ENCODE data around the gene CEACAM1.
"Not testable (repeated sequence)": the region's sequence is repeated elsewhere in the genome, so short reads cannot be mapped to it uniquely, and the experiment has no call there.

The CEACAM1 gene

DNA sequence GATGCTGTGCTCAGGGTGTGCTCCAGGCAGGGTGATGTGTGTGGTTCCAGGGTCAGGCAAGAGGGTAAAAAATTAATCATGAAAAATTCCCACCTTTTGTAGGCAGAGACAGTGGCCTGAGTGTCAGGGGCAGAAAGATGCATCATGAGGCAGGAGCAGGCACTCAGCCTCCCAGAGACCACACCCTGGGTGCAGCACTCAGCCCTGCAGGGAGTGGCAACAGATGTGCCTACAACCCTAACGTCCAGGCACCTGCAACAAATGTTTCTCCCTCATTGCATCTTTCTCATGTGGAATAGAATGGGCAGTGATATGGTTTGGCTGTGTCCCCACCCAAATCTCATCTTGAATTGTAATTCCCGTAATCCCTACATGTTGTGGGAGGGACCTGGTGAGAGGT is 19.6 kb upstream of the CEACAM1 start:
- DNase-seq = no peak

DNA sequence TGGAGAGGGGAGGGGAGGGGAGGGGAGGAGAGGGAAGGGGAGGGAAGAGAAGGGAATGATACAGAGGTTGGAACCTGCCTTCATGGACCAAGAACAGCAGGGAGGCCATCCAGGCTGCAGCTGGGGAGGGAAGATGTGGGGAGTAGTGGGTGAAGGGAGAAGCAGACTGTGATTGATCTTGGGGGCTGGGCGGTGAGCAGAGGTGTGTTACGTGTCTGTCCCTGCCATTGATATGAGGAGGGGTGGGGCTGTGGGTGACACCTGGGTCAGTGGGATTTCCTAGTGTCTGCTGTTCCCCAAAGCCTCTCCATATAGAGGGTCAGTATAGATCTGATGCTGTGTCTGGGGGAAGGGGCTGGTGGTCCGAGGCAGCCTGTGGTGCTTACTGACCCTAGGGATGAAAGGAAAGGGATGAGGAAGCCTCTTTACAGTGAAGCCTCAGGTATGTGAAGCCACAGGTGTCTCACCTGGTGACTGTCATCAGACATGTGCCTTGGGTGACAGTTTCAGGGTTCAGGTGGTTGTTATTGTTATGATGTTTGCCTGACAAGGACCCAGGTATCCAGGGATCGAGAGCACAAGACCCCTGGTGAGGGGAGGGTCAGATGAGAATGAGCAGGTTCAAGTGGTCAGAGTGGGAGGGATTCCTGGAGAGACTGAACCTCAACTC is 18.7 kb upstream of the CEACAM1 start:
- DNase-seq = no peak

DNA sequence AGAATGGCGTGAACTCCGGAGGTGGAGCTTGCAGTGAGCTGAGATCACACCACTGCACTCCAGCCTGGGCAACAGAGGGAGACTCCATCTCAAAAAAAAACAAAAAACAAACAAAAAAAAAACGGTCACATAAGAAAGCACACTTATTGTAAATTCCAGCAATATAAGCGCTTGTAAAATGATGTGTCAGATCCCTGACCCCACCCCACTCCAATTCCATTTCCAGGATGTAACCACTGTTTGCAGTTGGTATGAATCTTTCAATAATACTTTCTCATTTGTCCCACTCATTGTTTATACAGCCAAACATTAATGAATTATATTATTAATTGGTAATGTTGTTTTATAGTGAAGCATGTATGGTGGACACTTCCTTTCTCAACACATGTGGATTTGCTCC is 15.9 kb upstream of the CEACAM1 start:
- no peak for DNase-seq

DNA sequence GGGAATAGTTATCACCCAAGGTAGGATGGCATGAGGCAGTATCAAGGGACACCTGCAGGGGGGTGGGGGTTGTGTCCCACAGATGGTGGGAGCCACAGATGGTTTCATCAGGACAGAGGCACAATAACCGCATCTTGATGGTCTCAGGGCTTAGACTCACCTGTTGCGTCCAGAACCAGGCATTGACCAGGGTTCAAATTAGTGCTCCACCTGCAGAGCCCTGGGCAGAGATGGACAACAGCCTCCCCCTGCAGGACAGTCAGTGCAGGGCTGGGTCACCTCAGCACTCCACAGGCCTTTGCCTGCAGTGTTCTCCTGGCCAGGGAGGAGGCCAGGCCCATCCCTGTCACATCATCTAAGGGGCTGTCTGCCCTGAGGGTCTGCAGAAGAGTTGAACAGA is 14.5 kb upstream of the CEACAM1 start:
- no peak for DNase-seq

DNA sequence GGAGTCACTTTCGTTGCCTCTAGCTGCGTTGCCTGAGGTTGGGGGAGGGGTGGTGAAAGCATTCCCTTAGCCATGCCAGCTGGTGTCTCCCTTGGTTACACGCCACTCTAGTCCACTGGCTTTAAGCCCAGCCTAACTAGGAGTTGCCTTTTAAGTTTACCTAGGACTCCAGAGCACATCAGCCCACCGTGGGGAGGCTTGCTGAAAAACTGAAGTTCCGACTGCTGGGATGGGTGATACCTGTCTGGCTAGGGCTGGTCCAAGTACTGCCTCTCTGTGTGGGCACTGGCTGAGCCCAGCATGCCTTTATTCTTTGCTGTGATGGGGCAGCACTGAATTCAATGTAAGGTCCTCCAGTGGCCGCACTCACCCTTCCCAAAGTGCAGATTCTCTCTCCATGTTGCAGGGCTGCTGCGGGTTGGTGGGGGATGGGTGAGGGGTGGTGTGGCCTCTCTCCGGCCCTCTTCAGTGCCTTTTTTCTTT is 11.8 kb upstream of the CEACAM1 start:
- DNase-seq = no peak

DNA sequence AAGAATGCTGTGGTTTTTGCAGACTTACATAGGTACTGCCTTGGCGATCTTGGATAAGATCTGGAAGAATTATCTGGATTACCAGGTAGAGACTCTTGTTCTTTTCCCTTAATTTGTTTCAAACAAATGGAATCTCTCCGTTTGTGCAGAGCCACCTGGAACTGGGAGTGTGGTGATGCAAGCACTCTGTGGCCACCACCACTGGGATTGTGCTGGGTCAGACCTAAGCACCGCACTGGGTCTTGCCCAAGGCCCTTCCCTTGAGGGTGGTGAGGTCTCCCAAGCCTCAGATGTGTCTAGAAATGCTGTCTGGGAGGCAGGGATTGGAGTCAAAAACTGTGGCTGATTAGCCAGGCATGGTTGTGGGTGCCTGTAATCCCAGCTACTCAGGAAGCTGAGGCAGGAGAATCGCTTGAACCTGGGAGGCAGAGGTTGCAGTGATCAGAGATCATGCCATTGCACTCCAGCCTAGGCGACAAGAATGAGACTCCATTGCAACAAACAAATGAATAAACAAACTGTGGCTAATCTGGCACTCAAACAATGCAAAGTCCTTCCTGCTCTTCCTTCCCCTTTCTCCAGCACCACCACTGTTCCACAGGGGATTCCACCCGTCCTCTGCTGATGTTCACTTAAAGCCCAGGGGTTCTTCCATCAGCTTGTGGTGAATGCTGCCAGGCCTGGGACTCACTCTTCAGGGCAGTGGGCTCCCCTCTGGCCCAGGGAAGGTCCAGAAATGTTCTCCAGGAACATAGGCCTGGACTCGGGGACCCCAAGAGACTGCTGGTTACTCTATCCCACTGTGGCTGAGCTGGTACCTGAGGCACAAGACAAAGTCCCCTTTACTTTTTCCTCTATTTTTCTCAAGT is 10.8 kb upstream of the CEACAM1 start:
- DNase-seq = no peak

DNA sequence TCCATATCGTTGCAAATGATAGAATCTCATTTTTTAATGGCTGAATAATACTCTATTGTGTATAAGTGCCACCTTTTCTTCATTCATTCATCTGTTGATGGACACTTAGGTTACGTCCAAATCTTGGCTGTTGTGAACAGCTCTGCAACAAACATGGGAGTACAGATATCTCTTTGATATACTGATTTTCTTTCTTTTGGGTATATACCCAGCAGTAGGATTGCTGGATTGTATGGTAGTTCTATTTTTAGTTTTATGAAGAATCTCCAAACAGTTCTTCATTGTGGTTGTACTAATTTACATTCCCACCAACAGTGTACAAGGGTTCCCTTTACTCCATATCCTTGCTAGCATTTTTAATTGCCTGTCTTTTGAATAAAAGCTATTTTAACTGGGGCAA is 7.0 kb upstream of the CEACAM1 start:
- not testable (repeated sequence) for DNase-seq

DNA sequence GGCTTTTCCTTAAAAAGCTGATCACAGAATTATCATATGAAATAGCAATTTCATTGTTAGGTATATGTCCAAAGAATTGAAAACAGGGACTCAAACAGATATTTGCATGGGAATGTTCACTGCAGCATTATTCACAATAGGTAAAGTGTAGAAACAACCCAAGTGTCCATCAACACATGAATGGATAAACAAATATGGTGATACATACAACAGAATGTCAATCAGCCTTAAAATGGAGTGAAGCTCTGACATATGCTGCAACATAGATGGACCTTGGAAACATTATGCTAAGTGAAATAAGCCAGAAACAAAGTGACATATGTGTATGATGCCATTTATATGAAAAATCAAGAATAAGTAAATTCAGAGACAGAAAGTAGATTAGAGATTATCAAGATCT is 6.1 kb upstream of the CEACAM1 start:
- no peak for DNase-seq

DNA sequence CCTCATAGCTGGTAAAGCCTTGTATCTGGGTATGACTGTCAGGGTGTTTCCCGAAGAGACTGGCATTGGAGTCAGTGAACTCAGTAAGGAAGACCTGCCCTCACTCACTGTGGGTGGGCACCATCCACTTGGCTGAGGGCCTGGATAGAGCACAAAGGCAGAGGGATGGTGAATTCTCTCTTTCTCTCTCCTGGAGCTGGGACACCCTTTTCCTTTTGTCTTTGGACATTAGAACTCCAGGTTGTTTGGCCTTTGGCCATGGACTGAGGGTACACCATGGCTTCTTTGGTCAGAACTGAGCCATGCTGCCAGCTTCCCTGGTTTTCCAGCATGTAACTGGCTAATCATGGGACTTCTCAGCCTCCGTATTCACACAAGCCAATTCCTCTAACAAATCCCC is 4.6 kb upstream of the CEACAM1 start:
- DNase-seq = no peak

DNA sequence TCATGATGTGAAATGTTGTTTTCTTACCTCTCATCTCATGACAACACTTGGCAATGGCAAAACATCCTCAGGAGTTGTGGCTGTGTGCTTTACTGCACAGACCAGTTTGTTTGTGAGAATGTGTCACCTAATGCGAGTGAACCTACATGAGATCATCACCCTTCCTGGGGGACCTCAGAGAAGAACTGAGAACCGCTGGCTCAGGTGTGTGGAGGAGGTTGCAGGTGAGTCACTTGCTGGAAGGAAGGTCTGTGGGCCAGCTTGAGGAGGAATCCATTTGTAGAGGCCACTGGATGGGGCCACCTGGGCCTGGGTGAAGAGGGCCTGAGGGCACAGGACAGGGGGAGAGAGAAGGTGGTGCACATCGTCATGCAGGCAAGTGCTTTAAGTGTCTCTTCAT is 3.0 kb upstream of the CEACAM1 start:
- DNase-seq = no peak

DNA sequence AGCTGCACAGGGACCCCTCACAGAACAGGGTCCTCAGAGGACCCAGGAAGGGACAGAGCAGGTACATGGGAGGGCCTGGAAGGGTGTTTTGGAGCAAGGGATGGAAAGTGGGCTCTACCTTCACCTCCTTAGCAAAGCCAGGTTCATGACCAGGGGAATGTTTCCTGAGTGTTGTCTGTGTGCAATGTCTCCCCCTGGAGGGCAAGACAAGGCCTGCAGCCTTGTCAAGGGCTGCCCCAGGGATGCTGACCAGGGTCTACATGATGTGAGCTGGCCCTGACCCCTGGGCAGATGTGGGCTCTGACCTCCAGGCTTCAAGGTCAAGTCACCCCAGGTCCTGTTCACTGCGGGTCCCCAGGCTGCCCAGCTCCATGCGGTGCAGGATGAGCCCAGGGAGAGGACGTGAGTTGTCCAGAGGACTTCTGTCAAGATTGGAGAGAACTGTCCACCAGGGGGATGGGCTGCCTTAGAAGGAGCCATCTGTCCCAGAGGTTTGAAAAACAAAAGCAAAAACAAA is 1.0 kb upstream of the CEACAM1 start:
- no peak for DNase-seq

DNA sequence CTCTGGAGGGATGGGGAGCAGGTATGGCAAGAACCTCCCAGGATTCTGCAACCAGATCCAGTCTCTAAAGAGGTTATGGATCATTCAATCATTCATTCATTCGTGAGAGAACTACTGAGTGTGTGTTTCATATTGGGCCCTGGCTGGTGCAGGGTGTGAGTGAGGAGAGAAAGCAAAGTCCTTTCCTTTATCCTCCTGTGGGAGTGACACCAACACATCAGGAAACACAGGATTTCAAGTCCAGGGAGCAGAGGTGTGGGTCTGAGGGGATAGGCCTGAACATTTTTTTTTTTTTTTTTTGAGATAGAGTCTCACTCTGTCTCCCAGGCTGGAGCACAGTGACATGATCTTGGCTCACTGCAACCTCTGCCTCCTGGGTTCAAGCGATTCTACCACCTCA is 3.3 kb downstream of the CEACAM1 start:
- DNase-seq = no peak

DNA sequence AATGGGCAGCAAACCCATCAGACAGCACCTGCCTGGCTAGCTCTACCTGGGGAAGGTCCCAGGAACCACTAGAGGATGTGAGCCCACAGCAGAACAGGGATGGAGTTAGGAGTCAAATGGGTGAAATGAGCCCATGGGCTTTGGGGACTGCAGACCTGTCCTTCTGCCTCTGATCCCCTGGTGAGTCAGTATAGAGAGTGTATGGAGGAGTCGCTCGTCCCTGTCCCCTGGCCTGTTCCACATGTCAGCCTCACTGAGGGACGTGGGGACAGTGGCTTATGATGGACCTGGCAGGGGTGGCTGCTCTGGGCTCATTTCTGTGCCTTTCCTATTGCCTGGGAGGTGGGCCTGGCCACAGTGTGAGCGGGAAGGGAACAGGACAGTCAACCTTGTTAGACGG is 4.0 kb downstream of the CEACAM1 start:
- DNase-seq = no peak

DNA sequence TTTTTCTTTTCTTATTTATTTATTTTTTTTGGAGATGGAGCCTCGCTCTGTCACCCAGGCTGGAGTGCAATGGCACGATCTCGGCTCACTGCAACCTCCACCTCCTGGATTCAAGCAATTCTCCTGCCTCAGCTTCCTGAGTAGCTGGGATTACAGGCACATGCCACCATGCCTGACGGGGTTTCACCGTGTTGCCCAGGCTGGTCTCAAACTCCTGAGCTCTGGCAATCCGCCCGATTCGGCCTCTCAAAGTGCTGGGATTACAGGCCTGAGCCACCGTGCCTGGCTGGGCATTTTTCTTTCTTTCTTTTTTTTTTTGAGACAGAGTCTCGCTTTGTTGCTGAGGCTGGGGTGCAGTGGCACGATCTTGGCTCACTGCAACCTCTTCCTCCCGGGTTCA is 6.0 kb downstream of the CEACAM1 start:
- not testable (repeated sequence) for DNase-seq

DNA sequence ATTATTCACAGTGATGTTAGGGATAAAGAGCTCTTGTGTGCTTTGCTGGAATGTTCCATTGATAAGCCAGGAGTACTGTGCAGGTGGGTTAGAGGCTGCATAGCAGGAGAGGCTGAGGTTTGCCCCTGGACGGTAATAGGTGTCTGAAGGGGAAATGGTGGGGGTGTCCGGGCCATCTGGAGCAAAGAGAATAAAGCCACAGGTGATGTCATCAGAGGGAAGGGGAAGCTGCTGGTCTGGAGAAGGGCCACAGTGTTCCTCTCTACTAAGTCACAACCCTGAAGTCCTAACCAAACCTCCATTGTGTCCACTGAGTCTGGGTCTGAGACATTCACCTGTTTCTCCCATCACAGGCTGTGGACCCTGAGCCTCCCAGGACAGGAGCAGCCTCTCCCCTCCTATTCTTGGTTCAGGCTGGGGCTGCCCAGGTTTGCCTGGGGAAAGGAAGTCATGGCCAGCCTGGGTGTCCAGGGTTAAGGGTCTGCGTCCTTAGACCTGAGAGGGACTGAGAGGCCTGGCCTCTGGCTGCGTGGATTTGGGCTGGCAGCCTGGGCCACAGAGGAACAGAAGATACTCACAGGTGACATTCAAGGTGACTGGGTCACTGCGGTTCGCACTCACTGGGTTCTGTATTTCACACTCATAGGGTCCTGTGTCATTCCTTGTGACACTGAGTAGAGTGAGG is 6.8 kb downstream of the CEACAM1 start:
- DNase-seq = no peak

DNA sequence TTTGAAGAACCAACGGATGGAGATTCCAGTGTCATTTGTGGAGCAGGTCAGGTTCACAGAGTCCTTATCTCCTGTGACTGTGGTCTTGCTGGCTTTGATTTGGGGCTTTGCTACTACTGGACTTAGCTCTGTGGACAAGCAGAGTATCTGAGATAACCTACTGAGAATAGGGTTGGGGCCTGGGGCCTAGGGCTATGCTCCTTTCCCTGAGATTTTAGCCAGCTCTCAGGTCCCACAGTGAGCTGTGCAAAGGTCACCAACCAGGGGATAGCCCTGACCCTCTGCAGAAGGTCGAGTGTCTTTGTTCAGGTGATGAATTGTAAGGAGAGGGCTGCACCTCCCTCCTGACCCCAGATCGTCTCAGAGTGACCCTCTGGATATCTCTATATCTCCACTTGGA is 9.2 kb downstream of the CEACAM1 start:
- no peak for DNase-seq

DNA sequence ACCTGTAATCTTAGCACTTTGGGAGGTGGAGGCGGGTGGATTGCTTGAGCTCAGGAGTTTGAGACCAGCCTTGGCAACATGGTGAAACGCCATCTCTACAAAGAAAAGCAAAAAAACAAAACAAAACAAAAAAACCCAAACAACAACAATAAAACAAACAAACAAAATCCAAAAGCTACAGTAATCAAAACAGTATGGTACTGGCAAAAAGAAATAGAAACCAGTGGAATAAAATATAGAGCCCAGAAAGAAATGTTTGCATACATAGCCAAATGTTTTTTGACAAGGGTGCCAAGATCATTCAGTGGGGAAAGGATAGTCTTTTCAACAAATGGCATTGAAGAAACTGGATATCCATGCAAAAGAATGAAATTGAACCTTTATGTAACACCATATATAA is 11.5 kb downstream of the CEACAM1 start:
- no peak for DNase-seq

DNA sequence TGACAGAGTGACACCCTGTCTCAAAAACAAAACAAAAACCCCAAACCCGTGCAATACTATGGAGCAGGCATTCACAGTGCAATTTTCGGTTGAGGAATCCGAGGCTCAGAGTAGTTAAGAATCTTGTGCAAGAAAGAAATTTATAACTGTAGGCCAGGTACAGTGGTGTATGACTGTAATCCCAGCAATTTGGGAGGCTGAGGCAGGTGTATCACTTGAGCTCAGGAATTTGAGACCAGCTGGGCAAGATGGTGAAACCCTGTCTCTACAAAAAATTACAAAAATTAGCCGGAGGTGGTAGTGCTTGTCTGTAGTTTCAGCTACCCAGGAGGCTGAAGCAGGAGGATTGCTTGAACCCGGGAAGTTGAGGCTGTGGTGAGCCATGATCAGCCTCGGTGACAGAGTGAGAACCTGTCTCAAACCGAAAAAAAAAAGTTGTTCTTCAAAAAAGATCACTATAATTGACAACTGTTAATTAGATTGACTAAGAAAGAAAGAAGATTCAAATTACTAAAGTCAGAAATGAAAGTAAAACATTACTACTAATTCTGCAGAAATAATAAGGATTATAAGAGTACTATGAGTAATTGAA is 12.9 kb downstream of the CEACAM1 start:
- no peak for DNase-seq

DNA sequence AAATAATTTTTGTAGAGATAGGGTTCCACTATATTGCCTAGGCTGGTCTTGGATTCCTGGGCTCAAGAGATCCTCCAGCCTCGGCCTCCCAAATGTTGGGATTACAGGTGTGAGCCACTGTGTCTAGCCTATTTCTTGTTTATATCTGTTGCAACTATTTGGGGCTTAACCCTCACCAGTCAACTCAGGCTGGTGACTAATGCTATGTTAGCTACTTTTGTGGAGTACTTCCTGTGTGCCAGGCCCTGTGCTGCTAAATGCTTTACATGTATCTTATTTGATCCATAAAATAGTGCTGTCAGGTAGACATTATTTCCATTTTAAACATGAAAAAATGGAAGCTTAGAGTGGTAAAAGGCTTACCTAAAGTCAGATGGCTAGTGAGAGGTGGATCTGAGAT is 13.8 kb downstream of the CEACAM1 start:
- DNase-seq = no peak

DNA sequence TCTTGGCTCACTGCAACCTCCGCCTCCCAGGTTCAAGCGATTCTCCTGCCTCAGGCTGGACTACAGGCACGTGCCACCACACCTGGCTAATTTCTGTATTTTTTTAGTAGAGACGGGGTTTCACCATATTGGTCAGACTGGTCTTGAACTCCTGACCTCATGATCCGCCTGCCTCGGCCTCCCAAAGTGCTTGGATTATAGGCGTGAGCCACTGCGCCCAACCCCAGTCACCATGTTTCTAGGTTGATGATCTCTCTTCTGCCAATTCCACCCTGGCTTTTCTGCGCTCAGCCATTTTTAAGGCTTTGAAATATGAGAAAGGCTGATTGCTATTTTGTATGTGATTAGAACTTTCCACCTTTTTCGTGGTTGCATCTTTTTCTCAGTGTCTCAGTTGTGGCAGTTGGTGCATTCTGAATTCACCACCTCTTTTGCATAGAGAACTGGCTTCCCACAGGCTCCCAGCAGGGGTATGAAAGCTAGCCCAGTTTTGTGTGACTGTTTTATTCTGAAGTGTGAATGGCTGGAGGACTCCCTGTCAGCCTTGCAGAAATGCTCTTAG is 15.5 kb downstream of the CEACAM1 start:
- no peak for DNase-seq

DNA sequence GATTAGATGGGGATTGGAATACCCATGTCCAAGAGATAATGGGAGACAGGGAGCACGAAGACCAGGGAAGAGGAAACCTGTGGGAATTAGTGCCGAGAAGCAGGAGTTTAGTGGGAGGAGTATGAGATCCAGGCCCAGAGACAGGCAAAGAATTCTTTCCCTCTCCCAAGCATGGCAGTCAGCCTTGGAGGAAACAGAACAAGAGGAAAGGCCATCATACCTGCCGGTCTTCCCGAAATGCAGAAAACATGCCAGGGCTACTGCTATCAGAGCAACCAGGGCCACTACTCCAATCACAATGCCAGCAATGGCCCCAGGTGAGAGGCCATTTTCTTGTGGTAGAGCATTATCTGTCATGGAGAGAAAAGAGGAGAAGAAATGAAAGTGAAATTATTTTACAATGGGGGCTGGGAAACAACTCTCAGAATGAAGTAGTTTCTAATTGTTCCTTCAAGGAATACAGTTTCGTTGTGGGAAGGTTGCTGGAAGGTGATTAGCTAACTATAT is 16.1 kb downstream of the CEACAM1 start:
- no peak for DNase-seq

DNA sequence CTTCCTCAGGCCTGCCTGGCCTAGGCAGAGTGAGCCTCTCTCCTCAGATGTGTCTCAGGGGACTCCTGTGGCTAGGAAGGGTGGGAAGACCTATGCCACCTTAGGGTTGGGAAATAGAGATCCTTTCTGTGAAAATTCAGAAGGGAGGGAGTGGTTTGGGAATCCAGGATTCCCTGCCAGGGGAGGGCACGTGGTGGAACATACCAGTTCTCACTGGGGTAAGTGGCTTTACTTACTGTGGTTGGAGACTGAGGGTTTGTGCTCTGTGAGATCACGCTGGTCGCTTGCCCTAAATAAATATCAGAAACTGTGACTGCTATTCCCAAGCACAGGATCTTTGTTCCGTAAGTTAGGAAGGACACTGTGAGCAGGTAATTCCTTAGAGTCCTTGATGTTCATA is 16.9 kb downstream of the CEACAM1 start:
- no peak for DNase-seq

All from KG1 (cell line).